Activated naive CD8-positive, alpha-beta T cell treated with anti-CD3 and anti-CD28 coated beads, Interleukin-2, amount 10 ng/mL, durations not matched to agents 7 days and 5 days (primary cell): ENCODE measurements around the gene SMIM20. TPM values are rescaled to one million over a fixed set of nuclear protein-coding genes. Genes with fewer than 3 reads are reported as not detected.

Experiments
- ATAC-seq: fragments of 150-1000 bp; cut with Tn5 transposase; one replicate; pipeline ENCODE4 v1.10.0; 2021; ENCODE audit warnings: low read depth, moderate library complexity
- POLR2A ChIA-PET: fragments of 350-600 bp; sonication (Branson Sonifier 250); formaldehyde crosslinking; loops from one replicate; lab custom pipeline; 2021; ENCODE audit warnings: antibody characterized with exemption; lab: Charles Lee
- DNase-seq: peaks from one replicate; pipeline ENCODE4 v3.0.0; 2021
- H3K27ac Mint-ChIP-seq: one replicate; pipeline ENCODE4 v1.8.0; 2022; ENCODE audit warnings: mild to moderate bottlenecking, mixed read lengths
- H3K27me3 Mint-ChIP-seq: one replicate; pipeline ENCODE4 v1.8.0; 2022; ENCODE audit warnings: mild to moderate bottlenecking, moderate library complexity, mixed read lengths
- H3K36me3 Mint-ChIP-seq: one replicate; pipeline ENCODE4 v1.8.0; 2021; ENCODE audit warnings: mild to moderate bottlenecking, mixed read lengths
- H3K4me1 Mint-ChIP-seq: one replicate; pipeline ENCODE4 v1.8.0; 2021; ENCODE audit warnings: mixed read lengths
- H3K4me3 Mint-ChIP-seq: one replicate; pipeline ENCODE4 v1.8.0; 2022; ENCODE audit warnings: mild to moderate bottlenecking, moderate library complexity, mixed read lengths
- H3K9me3 Mint-ChIP-seq: one replicate; pipeline ENCODE4 v1.8.0; 2021; ENCODE audit warnings: mixed read lengths
- total RNA-seq, 2 experiments: library from RNA; stranded (reverse); gene quantifications; one replicate each; pipeline ENCODE4 v1.2.3, GENCODE V29; 2021

Gene SMIM20
- total RNA-seq, 2 experiments from 2014 or later: 12.9 to 14.9 TPM

- ATAC-seq: no peak
These were observed 9.7 kb downstream of the SMIM20 start for GRCh38 chr4:25923745-25924144.

GRCh38 chr4:25925486-25926201 lies 11.6 kb downstream of the SMIM20 start:
- H3K4me1 Mint-ChIP-seq: peaks cover 5% of the 10 kb centered on the region
- POLR2A ChIA-PET: no interaction called here
- H3K27ac Mint-ChIP-seq: no peak overlapping the region
- no peaks in the 10 kb centered on the region for H3K36me3 Mint-ChIP-seq
- H3K9me3 Mint-ChIP-seq: no peaks in the 10 kb centered on the region
- no peaks in the 10 kb centered on the region for H3K27me3 Mint-ChIP-seq
- ATAC-seq (no peak), DNase-seq (no peak)
- H3K4me3 Mint-ChIP-seq: no peak overlapping the region

More at GRCh38 chr4:25923745-25924144, 9.7 kb downstream of the SMIM20 start:
- no peak overlapping the region for H3K4me3 Mint-ChIP-seq
- H3K4me1 Mint-ChIP-seq: peaks cover 5% of the 10 kb centered on the region
- DNase-seq: no peak
- no peaks in the 10 kb centered on the region for H3K9me3 Mint-ChIP-seq
- no peaks in the 10 kb centered on the region for H3K36me3 Mint-ChIP-seq
- H3K27ac Mint-ChIP-seq: no peak overlapping the region
- H3K27me3 Mint-ChIP-seq: no peaks in the 10 kb centered on the region
- POLR2A ChIA-PET: no interaction called here

GRCh38 chr4:25926462-25926861 lies 12.4 kb downstream of the SMIM20 start:
- Mint-ChIP-seq H3K27me3 (no peaks in the 10 kb centered on the region), H3K27ac (no peak overlapping the region), H3K4me1 (peaks cover 5% of the 10 kb centered on the region), H3K4me3 (no peak overlapping the region), H3K9me3 (no peaks in the 10 kb centered on the region), H3K36me3 (no peaks in the 10 kb centered on the region)
- POLR2A ChIA-PET: no interaction called here
- ATAC-seq: no peak
- no peak for DNase-seq

- POLR2A ChIA-PET: no interaction called here
- no peak overlapping the region for H3K4me3 Mint-ChIP-seq
- no peak for DNase-seq
- no peaks in the 10 kb centered on the region for H3K27me3 Mint-ChIP-seq
- no peak for ATAC-seq
- H3K9me3 Mint-ChIP-seq: no peaks in the 10 kb centered on the region
- H3K27ac Mint-ChIP-seq: no peak overlapping the region
- H3K4me1 Mint-ChIP-seq: peaks cover 1% of the 10 kb centered on the region
- no peaks in the 10 kb centered on the region for H3K36me3 Mint-ChIP-seq
These were observed 13.6 kb downstream of the SMIM20 start for GRCh38 chr4:25927361-25928195.

- no peak for DNase-seq
- Mint-ChIP-seq H3K27me3 (no peaks in the 10 kb centered on the region), H3K4me1 (peaks cover 1% of the 10 kb centered on the region), H3K9me3 (no peaks in the 10 kb centered on the region), H3K36me3 (no peaks in the 10 kb centered on the region), H3K27ac (no peak overlapping the region), H3K4me3 (no peak overlapping the region)
- POLR2A ChIA-PET: no interaction called here
- no peak for ATAC-seq
These were observed 14.6 kb downstream of the SMIM20 start for GRCh38 chr4:25928379-25929297.

- H3K27ac Mint-ChIP-seq: no peak overlapping the region
- peaks cover 1% of the 10 kb centered on the region for H3K4me1 Mint-ChIP-seq
- H3K4me3 Mint-ChIP-seq: no peak overlapping the region
- no peaks in the 10 kb centered on the region for H3K9me3 Mint-ChIP-seq
- no peak for DNase-seq
- no peak for ATAC-seq
- no peaks in the 10 kb centered on the region for H3K36me3 Mint-ChIP-seq
- POLR2A ChIA-PET: no interaction called here
- H3K27me3 Mint-ChIP-seq: no peaks in the 10 kb centered on the region
These were observed 15.3 kb downstream of the SMIM20 start for GRCh38 chr4:25929298-25929686.

- POLR2A ChIA-PET: no interaction called here
- H3K27ac Mint-ChIP-seq: no peak overlapping the region
These were observed 16.8 kb downstream of the SMIM20 start for GRCh38 chr4:25930731-25931354.

GRCh38 chr4:25936696-25937095 lies 22.7 kb downstream of the SMIM20 start:
- POLR2A ChIA-PET: interaction anchor here (0.6 kb wide), 1 partner anchor 23 kb away, joined by 3 read pairs; the partner anchor contains the start of gene SMIM20
- ATAC-seq (no peak), DNase-seq (no peak)
- peaks cover 2% of the 10 kb centered on the region for H3K36me3 Mint-ChIP-seq
- H3K4me3 Mint-ChIP-seq: no peak overlapping the region
- H3K27me3 Mint-ChIP-seq: peaks cover 9% of the 10 kb centered on the region
- peaks cover 2% of the 10 kb centered on the region for H3K9me3 Mint-ChIP-seq
- peaks cover 11% of the 10 kb centered on the region for H3K4me1 Mint-ChIP-seq
- no peak overlapping the region for H3K27ac Mint-ChIP-seq

More at GRCh38 chr4:25930731-25931354, 16.8 kb downstream of the SMIM20 start:
- ATAC-seq (no peak), DNase-seq (no peak)
- Mint-ChIP-seq H3K36me3 (no peaks in the 10 kb centered on the region), H3K9me3 (no peaks in the 10 kb centered on the region), H3K4me1 (peaks cover 1% of the 10 kb centered on the region), H3K27me3 (no peaks in the 10 kb centered on the region), H3K4me3 (no peak overlapping the region)

GRCh38 chr4:25937801-25938200 lies 23.8 kb downstream of the SMIM20 start:
- POLR2A ChIA-PET: no interaction called here
- ATAC-seq (no peak), DNase-seq (no peak)
- peaks cover 20% of the 10 kb centered on the region for H3K27me3 Mint-ChIP-seq
- H3K9me3 Mint-ChIP-seq: peaks cover 2% of the 10 kb centered on the region
- H3K27ac Mint-ChIP-seq: no peak overlapping the region
- H3K36me3 Mint-ChIP-seq: peaks cover 2% of the 10 kb centered on the region
- H3K4me3 Mint-ChIP-seq: no peak overlapping the region
- peaks cover 11% of the 10 kb centered on the region for H3K4me1 Mint-ChIP-seq

- Mint-ChIP-seq H3K27ac (no peak overlapping the region), H3K4me3 (no peak overlapping the region), H3K27me3 (peaks cover 20% of the 10 kb centered on the region), H3K36me3 (peaks cover 2% of the 10 kb centered on the region), H3K9me3 (peaks cover 2% of the 10 kb centered on the region), H3K4me1 (peaks cover 11% of the 10 kb centered on the region)
- no peak for DNase-seq
- ATAC-seq: no peak
- POLR2A ChIA-PET: no interaction called here
These were observed 24.3 kb downstream of the SMIM20 start for GRCh38 chr4:25938366-25938765.

GRCh38 chr4:25938787-25939186 lies 24.8 kb downstream of the SMIM20 start:
- Mint-ChIP-seq H3K4me3 (no peak overlapping the region), H3K4me1 (peaks cover 11% of the 10 kb centered on the region), H3K9me3 (peaks cover 2% of the 10 kb centered on the region), H3K27ac (no peak overlapping the region), H3K36me3 (peaks cover 2% of the 10 kb centered on the region), H3K27me3 (peaks cover 20% of the 10 kb centered on the region)
- no peak for DNase-seq
- POLR2A ChIA-PET: no interaction called here
- no peak for ATAC-seq

- Mint-ChIP-seq H3K27me3 (peaks cover 20% of the 10 kb centered on the region), H3K4me3 (no peak overlapping the region), H3K27ac (no peak overlapping the region), H3K4me1 (peaks cover 11% of the 10 kb centered on the region), H3K9me3 (peaks cover 2% of the 10 kb centered on the region), H3K36me3 (peaks cover 2% of the 10 kb centered on the region)
- ATAC-seq: no peak
- POLR2A ChIA-PET: no interaction called here
- DNase-seq: no peak
These were observed 25.3 kb downstream of the SMIM20 start for GRCh38 chr4:25939330-25939729.
